Stimulated activated CD4-positive, alpha-beta T cell treated with anti-CD3 and anti-CD28 coated beads, TNF-alpha, amount 100 ng/mL, for 48 hours (primary cell): ENCODE data around the gene FOLR2.
"Not testable (repeated sequence)": the region's sequence is repeated elsewhere in the genome, so short reads cannot be mapped to it uniquely, and the experiment has no call there.

Experiments used
- DNase-seq, 3 donors: peaks; one replicate each; pipeline ENCODE4 v3.0.0-alpha.2; 2020; ENCODE audit warnings: low read depth in 3 of 3

The FOLR2 gene

GRCh38 chr11:72240461-72241290 is 24.1 kb downstream of the FOLR2 start:
- no peak for DNase-seq

- no peak for DNase-seq
Observed at GRCh38 chr11:72241291-72241781, 24.7 kb downstream of the FOLR2 start.

- DNase-seq: no peak
Observed at GRCh38 chr11:72242141-72242540, 25.5 kb downstream of the FOLR2 start.

DNA sequence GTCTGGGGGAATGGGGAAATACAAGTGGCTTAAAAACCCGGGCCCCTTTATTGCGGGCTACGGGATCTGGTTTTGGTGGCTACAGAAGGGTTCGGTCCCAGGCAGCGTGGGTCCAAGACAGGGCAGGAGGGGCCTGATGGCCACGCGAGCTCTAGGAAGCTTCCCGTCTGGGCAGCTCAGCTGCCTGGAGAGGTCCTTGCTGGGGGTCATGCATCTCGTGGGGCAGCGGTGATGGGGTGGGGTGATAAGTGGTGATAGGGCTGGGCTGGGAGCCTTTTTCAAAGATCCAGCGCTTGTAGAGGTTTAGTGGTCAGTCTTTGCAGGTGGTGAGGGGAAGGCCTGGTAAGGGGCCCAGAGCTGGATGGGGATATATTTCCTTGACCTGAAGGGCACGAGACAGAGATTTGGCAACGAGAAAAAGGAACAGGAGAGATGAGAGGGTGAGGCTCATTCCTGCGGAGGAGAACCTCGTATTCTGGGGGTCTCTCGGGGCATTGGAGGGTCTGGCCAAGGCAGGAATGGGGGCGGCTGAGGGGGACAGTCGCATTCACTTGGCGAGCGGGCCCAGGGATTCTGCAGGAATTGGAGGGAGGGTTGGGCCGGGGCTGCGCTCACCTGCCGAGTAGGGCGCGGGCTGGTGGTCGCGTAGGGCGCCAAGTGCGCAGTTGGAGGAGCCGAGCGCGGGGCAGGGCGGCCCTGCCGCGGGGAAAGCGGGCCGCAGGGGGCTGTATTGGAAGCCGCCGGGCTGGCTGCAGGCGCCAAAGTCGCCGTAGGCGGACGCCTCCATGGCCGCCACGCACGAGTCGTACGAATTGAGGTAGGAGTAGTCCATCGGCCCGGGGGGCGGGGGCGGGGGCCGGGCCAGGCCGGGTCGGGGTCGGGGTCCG is 26.8 kb downstream of the FOLR2 start:
- DNase-seq: no peak

DNA sequence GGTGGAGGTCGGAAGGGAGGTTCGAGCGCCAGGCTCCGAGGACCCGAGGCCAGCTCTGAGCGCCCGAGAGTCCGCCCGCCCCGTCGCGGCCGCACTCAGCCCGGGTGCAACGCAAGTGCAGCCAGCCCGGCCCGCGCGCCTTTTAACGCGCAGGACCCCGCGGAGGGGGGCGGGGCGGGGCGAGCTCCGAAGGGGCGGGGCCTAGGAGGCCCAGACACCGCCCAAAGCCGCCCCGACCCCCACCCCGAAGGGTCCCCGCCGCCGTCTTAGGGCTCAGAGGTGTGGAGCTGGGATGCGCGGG is 27.4 kb downstream of the FOLR2 start, which contains the start of gene PHOX2A:
TSS of gene PHOX2A (minus strand) at position 117 of the 301 bp plus-strand sequence. CDS start 172 bp downstream, outside the sequence.
- DNase-seq: no peak

DNA sequence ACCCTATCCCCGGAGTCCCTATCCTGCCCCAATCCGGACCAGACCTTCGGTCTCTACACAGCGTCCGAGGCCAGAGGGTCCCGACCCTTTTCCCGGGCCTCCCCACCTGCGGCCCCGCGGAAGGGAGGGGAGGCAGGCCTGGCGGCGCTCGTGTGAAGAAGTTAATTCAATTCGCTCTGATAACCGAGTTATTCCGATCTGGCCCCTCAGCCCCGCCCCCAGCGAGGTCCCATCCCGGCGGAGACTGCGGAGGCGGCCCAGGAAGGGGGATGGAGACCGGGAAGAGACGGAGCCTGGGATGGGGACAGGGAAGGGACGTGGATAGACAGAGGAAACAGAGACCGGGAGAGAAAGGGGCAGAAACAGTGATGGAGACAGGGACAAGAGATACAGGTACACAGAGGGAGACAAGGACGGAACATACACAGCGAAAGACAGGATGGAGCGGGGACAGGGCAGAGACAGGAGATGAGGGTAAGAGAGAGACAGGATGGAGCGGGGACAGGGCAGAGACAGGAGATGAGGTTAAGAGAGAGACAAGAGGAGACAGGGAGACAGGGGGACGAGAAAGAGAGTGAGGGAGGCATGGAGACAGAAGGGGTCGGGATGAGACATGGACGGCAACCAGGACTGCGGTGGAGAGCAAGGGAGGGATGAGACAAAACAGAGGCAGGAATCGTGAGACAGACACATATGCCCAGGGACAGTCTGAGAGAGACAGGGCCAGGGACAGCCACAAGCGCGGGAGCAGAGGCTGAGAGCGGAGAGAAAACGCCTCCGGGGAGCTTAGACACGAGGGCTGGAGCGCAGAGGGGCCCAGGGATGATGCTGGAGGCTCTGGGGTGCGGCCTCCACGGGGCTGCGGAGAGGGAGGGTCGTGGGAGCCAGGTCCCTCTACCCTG is 28.0 kb downstream of the FOLR2 start:
- no peak for DNase-seq

GRCh38 chr11:72245263-72245816 is 28.7 kb downstream of the FOLR2 start:
- DNase-seq: no peak

DNA sequence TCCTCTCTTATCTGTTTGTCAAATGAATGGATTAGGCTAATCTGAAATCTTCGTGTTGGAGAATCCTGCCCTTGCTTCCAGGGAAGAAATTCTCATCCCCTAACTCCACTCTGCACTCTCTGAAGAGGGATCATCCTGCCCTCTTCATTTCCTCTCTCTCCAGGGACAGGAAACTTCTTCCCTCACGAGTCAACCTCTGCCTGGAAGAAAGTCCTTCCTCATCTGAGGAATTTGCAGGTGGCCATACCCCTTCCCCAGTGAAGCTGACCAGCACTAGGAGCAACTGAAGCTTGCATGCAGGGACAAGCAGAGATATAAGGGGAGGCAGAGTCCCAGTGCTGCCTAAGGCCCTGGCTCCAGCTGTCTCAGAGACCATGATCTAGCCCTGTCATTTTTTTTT is 31.0 kb downstream of the FOLR2 start:
- no peak for DNase-seq

GRCh38 chr11:72249961-72250360 is 33.4 kb downstream of the FOLR2 start:
- DNase-seq: no peak

DNA sequence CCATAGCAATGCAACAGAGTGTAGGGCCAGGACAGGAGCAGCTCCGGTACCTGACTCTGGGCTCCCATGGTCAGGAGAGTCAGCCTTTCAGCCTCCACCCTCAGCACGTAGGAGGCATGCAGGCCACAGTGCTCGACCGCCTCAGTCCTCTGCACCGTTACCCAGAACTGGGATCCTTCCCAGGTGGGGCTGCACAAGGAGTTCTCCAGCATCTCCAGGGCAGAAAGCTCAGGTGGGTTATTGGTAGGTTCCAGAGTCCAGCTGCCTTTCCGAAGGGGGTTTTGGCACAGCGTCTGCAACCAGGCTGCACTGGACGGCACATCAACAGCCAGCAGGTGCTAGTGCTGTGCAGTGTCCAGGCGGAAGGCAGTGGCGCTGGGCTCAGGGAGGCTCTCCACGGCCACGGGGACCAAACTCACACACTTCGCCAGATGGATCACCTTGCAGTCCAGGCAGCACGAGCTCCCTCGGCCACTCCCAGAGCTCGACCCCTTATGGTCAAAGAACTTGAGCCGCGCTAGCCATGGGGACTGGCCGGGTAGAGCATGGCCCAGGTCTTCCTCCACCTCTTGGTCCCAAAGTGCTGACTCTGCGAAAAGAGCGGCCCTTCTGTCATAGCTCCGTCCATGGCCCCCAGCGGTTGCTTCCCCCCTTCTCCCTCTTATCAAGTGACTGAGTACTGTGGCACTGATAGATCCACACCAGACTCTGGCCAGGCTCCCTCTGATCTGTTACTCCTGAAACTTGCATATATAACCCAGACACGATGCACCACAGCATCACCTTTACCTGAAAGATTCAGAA is 34.3 kb downstream of the FOLR2 start:
- DNase-seq: no peak

DNA sequence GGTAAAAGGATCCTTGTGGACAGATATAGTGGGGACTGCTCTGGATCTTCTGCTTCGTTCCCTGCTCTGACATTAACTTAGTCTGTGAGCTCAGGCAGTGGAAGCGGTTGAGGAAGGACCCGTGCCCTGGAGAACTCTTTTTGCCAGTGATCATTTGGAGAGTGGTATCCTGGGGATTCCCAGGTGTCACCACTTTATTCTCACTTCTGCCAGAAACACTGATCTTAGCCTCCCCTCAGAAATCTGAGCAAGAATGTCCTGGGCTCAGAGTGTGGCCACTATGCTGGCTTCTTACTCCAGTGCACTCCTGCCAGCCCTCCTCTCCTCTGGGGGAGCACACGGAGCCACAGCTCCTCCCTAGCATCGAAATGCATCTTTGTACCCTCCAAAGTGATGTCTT is 35.0 kb downstream of the FOLR2 start:
- DNase-seq: no peak

GRCh38 chr11:72253392-72253791 is 36.8 kb downstream of the FOLR2 start:
- no peak for DNase-seq

DNA sequence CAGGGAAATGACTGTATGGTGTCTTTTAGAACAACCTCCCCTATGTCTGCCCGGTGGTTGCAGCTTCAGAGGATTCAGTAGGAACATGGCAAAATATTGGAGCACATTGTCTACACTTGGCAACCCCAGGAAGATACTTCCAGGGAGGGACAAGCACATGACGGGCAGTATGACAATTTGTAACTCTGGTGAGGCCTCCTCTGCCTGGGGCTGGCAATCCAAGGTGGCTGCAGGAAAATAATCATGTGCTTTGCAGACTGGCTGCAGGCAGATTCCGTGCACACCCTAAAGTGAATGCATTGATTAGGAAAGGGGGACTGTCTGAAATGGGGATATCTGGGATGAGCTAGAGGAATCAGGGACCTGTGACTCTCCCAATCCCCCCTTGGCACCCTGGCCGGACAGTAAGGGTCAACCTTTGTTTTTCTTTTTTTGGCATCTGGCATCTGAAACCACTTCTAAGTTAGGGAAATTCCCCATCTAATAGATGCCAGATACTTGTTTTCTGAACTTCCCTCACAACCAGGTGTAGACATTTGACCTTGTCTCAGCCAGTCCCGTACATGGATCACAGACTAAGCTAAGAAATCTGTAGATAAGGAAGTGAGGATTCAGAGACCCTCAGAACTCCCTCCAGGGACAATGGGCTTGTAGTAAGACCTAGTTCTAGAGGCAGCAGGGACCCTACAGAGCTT is 37.9 kb downstream of the FOLR2 start:
- DNase-seq: no peak

- DNase-seq: no peak
Observed at GRCh38 chr11:72257570-72257969, 41.0 kb downstream of the FOLR2 start.

GRCh38 chr11:72259490-72259889 is 42.9 kb downstream of the FOLR2 start:
- no peak for DNase-seq

GRCh38 chr11:72260574-72260973 is 44.0 kb downstream of the FOLR2 start:
- no peak for DNase-seq

DNA sequence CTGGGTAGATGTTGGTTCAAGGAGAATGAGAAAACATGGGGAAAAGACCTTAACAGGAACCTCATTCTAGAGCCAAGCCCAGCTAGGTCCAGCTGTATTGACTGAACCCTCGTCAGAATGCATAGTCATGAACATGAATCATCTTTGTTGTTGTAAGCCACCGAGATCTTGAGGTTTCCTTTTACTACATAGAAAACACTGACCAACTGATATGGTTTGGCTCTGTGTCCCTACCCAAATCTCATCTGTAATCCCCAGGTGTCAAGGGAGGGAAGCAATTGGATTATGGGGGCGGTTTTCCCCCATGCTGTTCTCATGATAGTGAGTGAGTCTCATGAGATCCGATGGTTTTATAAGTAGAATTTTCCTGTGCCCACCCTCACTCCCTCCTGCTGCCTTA is 46.8 kb downstream of the FOLR2 start:
- DNase-seq: no peak

- no peak for DNase-seq
Observed at GRCh38 chr11:72265951-72266350, 49.4 kb downstream of the FOLR2 start.

GRCh38 chr11:72266960-72267359 is 50.4 kb downstream of the FOLR2 start:
- not testable (repeated sequence) for DNase-seq
